ENCODE results near the gene HABP2. TPM values are rescaled to one million over a fixed set of nuclear protein-coding genes. Genes with fewer than 3 reads are reported as not detected.

The HABP2 gene
- total RNA-seq, 1 donor from 2014 or later = not detected

- no peak for TF ChIP-seq CTCF (IDR thresholded peaks at IDR 0.05; ENCODE audit: partially characterized antibody, unreplicated experiment)
- no peaks in the 10 kb centered on the region for H3K27me3 Mint-ChIP-seq (ENCODE audit: unreplicated experiment)
- H3K27ac Mint-ChIP-seq (ENCODE audit: unreplicated experiment) = no peak overlapping the region
Measured at GRCh38 chr10:113515161-113515560, 37.7 kb upstream of the HABP2 start.

GRCh38 chr10:113515601-113516000 lies 37.3 kb upstream of the HABP2 start:
- Mint-ChIP-seq H3K9me3 (ENCODE audit: unreplicated experiment) (no peaks in the 10 kb centered on the region), H3K4me1 (ENCODE audit: low read depth, unreplicated experiment) (no peaks in the 10 kb centered on the region), H3K36me3 (ENCODE audit: unreplicated experiment) (peaks cover 11% of the 10 kb centered on the region), H3K27me3 (ENCODE audit: unreplicated experiment) (no peaks in the 10 kb centered on the region), H3K4me3 (ENCODE audit: unreplicated experiment) (no peak overlapping the region), H3K27ac (ENCODE audit: unreplicated experiment) (no peak overlapping the region)
- DNase-seq = no peak
- TF ChIP-seq CTCF (IDR thresholded peaks at IDR 0.05; ENCODE audit: partially characterized antibody, unreplicated experiment) = no peak

More at GRCh38 chr10:113515161-113515560, 37.7 kb upstream of the HABP2 start:
- no peak overlapping the region for H3K4me3 Mint-ChIP-seq (ENCODE audit: unreplicated experiment)
- H3K36me3 Mint-ChIP-seq (ENCODE audit: unreplicated experiment) = peaks cover 11% of the 10 kb centered on the region
- no peak for DNase-seq
- H3K4me1 Mint-ChIP-seq (ENCODE audit: low read depth, unreplicated experiment) = no peaks in the 10 kb centered on the region
- no peaks in the 10 kb centered on the region for H3K9me3 Mint-ChIP-seq (ENCODE audit: unreplicated experiment)

- Mint-ChIP-seq H3K4me3 (ENCODE audit: unreplicated experiment) (no peak overlapping the region), H3K27ac (ENCODE audit: unreplicated experiment) (no peak overlapping the region), H3K27me3 (ENCODE audit: unreplicated experiment) (no peaks in the 10 kb centered on the region), H3K36me3 (ENCODE audit: unreplicated experiment) (peaks cover 11% of the 10 kb centered on the region), H3K4me1 (ENCODE audit: low read depth, unreplicated experiment) (no peaks in the 10 kb centered on the region), H3K9me3 (ENCODE audit: unreplicated experiment) (no peaks in the 10 kb centered on the region)
- no peak for DNase-seq
- no peak for TF ChIP-seq CTCF (IDR thresholded peaks at IDR 0.05; ENCODE audit: partially characterized antibody, unreplicated experiment)
Measured at GRCh38 chr10:113516061-113516460, 36.8 kb upstream of the HABP2 start.

- peaks cover 2% of the 10 kb centered on the region for H3K36me3 Mint-ChIP-seq (ENCODE audit: unreplicated experiment)
- H3K4me1 Mint-ChIP-seq (ENCODE audit: low read depth, unreplicated experiment) = no peaks in the 10 kb centered on the region
- no peak overlapping the region for H3K4me3 Mint-ChIP-seq (ENCODE audit: unreplicated experiment)
- H3K9me3 Mint-ChIP-seq (ENCODE audit: unreplicated experiment) = no peaks in the 10 kb centered on the region
- H3K27me3 Mint-ChIP-seq (ENCODE audit: unreplicated experiment) = no peaks in the 10 kb centered on the region
- TF ChIP-seq CTCF (IDR thresholded peaks at IDR 0.05; ENCODE audit: partially characterized antibody, unreplicated experiment) = no peak
- DNase-seq = no peak
- no peak overlapping the region for H3K27ac Mint-ChIP-seq (ENCODE audit: unreplicated experiment)
Measured at GRCh38 chr10:113517165-113517900, 35.5 kb upstream of the HABP2 start.

GRCh38 chr10:113517901-113518260 lies 35.0 kb upstream of the HABP2 start:
- H3K4me3 Mint-ChIP-seq (ENCODE audit: unreplicated experiment) = no peak overlapping the region

More at GRCh38 chr10:113517901-113518260, 35.0 kb upstream of the HABP2 start:
- Mint-ChIP-seq H3K36me3 (ENCODE audit: unreplicated experiment) (no peaks in the 10 kb centered on the region), H3K4me1 (ENCODE audit: low read depth, unreplicated experiment) (no peaks in the 10 kb centered on the region), H3K27ac (ENCODE audit: unreplicated experiment) (no peak overlapping the region), H3K9me3 (ENCODE audit: unreplicated experiment) (no peaks in the 10 kb centered on the region), H3K27me3 (ENCODE audit: unreplicated experiment) (no peaks in the 10 kb centered on the region)
- TF ChIP-seq CTCF (IDR thresholded peaks at IDR 0.05; ENCODE audit: partially characterized antibody, unreplicated experiment) = no peak
- DNase-seq = no peak
